Omental fat pad (tissue), 4 donors: Measurements from ENCODE around the gene FAM209A. TPM values are rescaled to one million over a fixed set of nuclear protein-coding genes. Genes with fewer than 3 reads are reported as not detected.

Source experiments
- ATAC-seq: fragments of 150-250 bp; one replicate; pipeline ENCODE4 v1.9.1; 2016; ENCODE audit warnings: mild to moderate bottlenecking, moderate library complexity; ENCODE audit not compliant: low FRiP score
- DNase-seq: peaks from one replicate; pipeline ENCODE4 v3.0.0-alpha.2; 2019; ENCODE audit warnings: low spot score
- CTCF ChIP-seq, 3 donors: fragments of 450-650 bp; IDR thresholded peaks; one replicate each; pipeline ENCODE4 v1.5.1; 2016 to 2017; ENCODE audit warnings: antibody characterized with exemption in 3 of 3, mild to moderate bottlenecking in 3 of 3, moderate library complexity in 2 of 3
- total RNA-seq, 4 donors: library from RNA; depleted of rRNA; stranded (reverse); fragments of >200 nt; gene quantifications; one replicate each; pipeline ENCODE4 v1.1.0, GENCODE V29; 2016

The FAM209A gene
- total RNA-seq, 4 donors from 2014 or later: not detected

GRCh38 chr20:56565511-56565910 is 41.0 kb downstream of the FAM209A start:
- TF ChIP-seq CTCF (IDR thresholded peaks at IDR 0.05): no peak
- ATAC-seq (no peak), DNase-seq (no peak)

GRCh38 chr20:56566621-56567020 is 42.1 kb downstream of the FAM209A start:
- TF ChIP-seq CTCF (IDR thresholded peaks at IDR 0.05): no peak
- DNase-seq: no peak
- no peak for ATAC-seq

GRCh38 chr20:56570832-56571231 is 46.3 kb downstream of the FAM209A start:
- DNase-seq (no peak), ATAC-seq (no peak)
- no peak for TF ChIP-seq CTCF (IDR thresholded peaks at IDR 0.05)

- TF ChIP-seq CTCF (IDR thresholded peaks at IDR 0.05): no peak
- DNase-seq (no peak), ATAC-seq (peak; percentile 44)
Measured at GRCh38 chr20:56572172-56572571, 47.6 kb downstream of the FAM209A start.

GRCh38 chr20:56573986-56574385 is 49.4 kb downstream of the FAM209A start:
- no peak for ATAC-seq
- no peak for DNase-seq
- no peak for TF ChIP-seq CTCF (IDR thresholded peaks at IDR 0.05)

GRCh38 chr20:56574531-56575142 is 50.1 kb downstream of the FAM209A start:
- DNase-seq (no peak), ATAC-seq (no peak)
- no peak for TF ChIP-seq CTCF (IDR thresholded peaks at IDR 0.05)

- ATAC-seq (no peak), DNase-seq (no peak)
- TF ChIP-seq CTCF (IDR thresholded peaks at IDR 0.05): no peak
Measured at GRCh38 chr20:56575157-56575556, 50.6 kb downstream of the FAM209A start.
